ENCODE results near the gene SEC11C. TPM values are rescaled to one million over a fixed set of nuclear protein-coding genes. Genes with fewer than 3 reads are reported as not detected.
"Not testable (repeated sequence)": the region's sequence is repeated elsewhere in the genome, so short reads cannot be mapped to it uniquely, and the experiment has no call there.

SEC11C gene
- polyA plus RNA-seq (ENCODE audit: insufficient read length in 4 of 4): 10 to 100 TPM; 66.2 to 82.2 (median 72.8) TPM

DNA sequence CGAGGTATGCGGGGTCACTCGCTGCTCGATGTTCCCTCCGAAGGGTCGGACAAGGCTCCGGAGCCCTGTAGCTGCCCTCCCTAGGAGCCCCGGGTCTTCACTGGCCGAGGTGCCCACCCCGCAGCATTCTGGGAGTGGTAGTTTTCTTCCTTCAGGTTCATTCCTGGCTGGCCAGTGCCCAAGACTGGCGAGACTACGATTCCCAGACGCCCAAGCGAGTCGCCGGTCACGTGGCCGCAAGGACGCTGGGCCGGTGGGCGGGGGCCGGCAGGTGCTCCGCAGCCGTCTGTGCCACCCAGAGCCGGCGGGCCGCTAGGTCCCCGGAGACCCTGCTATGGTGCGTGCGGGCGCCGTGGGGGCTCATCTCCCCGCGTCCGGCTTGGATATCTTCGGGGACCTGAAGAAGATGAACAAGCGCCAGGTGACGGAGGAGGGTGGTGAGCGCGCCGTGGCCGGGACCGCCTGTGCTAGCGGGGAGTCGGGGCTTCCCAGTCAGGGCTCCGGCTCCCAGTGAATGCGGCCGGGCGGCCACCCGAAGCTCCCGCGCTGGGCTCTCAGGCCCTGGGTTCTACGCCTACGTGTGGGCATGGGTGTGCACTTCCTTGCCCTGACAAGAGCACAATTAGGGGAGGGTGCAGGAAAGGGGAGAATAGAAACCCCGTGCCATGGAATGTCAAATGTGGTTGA is at the start of gene SEC11C:
TSS of gene SEC11C (plus strand) at position 270 of the 687 bp plus-strand sequence. CDS start at position 335, 65 bp downstream.
- peak; percentile 91 to 94 (median 92) for DNase-seq (ENCODE audit: low read depth in 4 of 4, low spot score in 3 of 4)

DNA sequence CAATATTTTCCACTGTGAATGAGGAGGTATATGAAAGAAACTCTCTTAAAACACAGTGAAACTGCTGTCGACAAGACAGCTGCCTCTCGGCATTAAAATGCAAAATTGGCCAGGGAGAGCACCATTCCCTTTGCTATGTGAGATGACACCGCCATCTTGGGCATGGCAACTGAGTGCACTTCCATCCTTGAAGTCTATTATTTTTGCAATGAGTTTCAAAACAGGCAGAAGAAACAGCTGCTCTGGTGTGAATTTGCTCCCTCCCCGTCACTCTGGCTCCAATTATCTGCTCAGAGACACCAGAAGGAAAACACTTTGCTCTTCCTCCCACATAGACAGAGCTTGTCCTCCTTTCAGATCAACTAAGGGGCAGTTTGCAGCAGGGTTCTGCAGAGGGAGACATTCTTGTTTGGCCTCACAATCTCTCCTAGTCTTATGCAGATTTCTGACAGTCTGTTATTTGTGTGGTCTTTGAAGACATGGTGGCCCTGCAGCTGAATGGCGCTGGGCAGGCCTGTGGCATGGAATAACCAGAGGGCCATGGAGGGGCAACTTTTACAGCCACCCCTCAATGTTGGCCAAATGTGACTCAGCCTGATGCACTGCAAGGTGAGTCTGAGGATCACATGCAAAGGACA is 48.6 kb upstream of the SEC11C start:
- no peak for DNase-seq (ENCODE audit: low read depth in 4 of 4, low spot score in 3 of 4)

DNA sequence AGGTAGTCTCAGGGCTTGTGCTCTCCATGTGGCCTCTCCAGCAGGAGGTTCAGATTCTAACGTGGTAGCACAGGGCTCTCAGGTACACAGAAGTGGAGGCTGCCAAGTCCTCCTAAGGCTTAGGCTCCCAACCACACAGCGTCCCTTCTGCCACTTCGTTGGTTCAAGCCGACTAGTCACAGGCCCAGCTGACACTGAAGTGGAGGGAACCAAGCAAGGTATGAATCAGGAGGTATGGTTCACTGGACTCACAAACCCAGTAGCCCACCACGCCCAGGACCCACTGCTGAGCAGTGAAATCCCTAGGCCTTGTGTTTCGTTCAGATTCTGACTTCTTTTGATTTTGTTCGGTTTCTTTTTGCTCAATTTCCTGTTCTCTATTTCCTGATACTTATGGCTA is 46.0 kb upstream of the SEC11C start:
- no peak for DNase-seq (ENCODE audit: low read depth in 4 of 4, low spot score in 3 of 4)

DNA sequence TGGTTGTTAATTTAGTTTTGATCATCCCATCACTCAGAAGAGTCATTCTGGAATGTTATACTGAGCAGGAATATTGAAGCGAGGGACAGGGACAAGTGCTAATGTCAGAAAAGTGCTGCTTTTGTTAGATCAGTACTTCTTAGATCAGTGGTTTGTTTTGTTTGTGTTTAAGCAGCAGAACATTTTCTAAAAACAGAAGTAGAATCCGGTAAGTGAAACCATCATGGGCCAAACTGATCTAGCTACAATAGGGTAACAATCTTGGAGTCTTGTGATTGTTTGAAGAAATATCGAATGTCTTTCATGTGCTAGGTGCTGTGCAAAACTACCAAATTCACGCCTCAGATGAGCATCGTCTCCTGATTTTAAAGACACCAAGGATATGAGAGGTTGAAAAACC is 45.1 kb upstream of the SEC11C start:
- DNase-seq (ENCODE audit: low read depth in 4 of 4, low spot score in 3 of 4): no peak

DNA sequence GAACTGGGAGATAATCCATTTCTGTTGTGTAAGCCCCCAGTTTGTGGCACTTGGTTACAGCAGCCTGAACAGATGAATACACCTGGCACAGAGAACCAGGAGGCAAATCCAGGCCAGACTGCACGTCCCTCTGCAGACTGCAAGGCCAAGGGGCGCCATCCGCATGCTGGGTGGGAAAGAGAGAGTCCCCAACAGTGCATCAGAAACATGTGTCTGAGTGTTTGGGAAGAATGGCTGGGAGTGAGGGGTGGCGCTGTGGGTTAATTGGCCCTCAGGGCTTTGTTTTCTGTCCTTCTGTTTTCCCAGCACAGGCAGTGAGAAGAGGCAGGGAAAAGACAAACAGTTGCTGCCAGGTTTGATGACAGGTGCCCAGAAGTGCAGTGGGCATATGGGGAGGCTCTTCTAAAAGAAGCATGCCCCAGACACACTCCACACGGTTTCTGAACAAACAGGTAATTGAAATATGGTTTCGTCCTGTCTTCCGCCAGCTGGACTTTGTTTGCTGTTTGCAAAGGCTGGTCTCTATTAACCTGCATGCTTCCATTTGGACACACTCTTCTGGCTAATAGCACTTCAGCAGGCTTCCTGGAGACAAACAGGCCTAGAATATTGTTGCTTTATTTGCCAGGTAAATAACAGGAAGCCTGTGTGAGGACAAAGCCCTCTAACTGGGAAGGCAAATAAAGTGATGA is 43.4 kb upstream of the SEC11C start:
- DNase-seq (ENCODE audit: low read depth in 4 of 4, low spot score in 3 of 4): no peak

DNA sequence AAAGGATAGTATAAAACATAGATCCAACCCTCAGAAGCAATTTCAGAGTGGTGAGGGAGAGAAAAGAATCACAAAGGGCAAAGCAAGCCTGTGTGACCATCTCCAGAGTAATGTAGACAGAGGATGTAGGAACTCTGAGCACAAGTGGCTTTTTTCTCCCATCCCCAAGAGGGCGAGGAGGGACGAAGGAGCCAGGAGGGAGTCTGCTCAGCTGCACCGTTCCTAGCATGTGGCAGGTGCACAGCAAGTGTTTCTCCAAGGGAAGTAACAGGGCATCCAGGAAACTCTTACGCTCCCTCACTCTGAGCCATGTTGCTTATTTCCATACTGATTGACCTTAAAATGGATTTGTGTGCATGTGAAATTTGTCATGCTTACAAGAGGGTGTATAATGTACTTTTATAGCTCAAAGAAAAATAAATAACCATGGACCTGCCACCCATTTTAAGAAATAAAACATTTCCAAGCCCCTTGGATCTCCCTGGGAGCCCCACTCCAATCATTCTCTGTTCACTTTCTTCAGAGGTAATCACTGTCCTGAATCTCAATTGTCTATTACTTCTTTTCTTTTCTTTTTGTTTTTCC is 37.8 kb upstream of the SEC11C start:
- no peak for DNase-seq (ENCODE audit: low read depth in 4 of 4, low spot score in 3 of 4)

DNA sequence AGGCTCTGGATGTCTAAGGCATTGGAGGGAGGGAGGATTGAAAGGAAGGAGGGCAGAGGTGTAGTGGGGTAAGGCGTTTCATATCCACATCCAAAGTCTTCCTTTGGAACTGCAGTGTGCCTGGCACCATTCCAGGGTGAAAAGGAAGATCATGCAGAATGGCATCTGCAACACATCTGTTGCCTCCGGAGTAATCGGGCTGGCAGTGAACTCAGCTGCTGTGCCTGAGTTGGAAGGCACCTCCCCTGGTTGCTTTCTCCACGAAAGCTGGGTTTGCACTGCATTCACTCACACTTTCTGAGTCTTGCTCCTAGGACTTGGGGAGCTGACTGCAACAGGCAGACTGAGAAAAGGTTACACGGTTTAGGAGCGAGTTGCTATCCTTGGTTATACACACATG is 30.3 kb upstream of the SEC11C start:
- no peak for DNase-seq (ENCODE audit: low read depth in 4 of 4, low spot score in 3 of 4)

DNA sequence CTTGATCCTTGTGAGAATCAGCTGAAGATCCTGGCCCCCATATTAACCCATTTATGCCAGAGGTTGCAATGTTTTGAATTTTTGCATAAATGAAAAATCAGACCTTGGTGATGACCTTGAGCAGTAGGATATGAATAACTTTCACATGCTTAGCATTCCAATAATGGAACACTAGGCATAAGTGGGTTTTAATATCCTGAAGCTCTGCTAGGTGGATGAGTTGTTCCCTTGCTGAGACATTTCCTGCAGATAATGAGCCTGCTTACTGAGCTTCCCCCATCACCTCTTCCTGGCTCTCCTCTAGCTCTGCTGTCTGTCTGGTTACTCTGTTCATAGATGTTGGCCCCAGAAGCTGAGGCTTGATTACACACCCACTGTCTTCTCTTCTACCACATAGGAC is 25.5 kb upstream of the SEC11C start:
- DNase-seq (ENCODE audit: low read depth in 4 of 4, low spot score in 3 of 4): no peak

DNA sequence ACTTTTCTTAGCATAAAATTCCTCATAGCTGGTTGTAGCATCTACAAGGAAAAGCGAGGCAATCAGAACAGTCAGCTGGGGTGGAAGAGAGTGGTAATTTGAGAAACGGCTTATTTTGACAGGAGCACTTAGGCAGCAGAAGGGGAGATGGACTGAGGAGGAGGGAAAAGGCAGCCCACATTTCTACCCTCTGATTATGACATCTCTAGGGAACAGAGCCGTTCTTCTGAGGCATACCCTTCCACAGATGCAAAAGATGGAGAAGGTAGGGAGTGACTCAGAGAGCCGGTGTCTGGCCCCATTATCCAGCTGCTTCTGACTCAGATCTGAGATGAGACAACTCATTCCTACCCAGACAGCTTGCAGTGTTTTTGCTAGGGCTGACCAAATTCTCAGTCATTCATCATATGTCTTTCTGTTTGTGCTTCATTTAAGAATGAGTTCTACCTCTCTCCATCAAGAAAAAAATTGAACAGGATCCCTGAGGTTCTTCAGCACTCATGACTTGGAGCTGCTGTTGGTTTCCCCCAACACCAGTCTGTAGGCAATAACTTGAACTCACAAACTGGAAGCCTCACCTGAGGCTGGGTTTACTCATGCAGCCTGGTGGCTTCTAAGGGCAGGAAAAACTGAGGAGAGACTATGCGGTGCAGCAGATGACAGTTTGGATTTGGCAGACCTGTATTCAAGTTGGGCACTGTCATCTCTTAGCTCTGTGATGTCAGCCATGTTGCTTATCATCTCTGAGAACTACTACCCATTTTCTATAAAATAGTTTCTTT is 15.9 kb upstream of the SEC11C start:
- no peak for DNase-seq (ENCODE audit: low read depth in 4 of 4, low spot score in 3 of 4)

DNA sequence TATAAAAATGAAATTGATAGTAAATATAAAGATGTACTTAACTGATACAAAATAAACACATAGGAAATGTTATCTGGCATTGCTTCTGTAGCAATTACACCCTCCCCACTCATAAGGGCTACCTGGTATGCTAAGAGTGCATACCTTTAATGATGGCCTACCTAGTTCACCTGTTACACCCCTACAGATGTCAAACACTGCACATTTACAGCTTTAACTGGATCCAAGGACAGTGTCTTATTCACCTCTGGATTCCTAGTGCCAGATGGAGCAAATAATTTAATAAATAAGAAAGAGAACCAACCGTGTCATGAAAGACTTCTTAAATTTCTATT is 15.3 kb upstream of the SEC11C start:
- DNase-seq (ENCODE audit: low read depth in 4 of 4, low spot score in 3 of 4): no peak

DNA sequence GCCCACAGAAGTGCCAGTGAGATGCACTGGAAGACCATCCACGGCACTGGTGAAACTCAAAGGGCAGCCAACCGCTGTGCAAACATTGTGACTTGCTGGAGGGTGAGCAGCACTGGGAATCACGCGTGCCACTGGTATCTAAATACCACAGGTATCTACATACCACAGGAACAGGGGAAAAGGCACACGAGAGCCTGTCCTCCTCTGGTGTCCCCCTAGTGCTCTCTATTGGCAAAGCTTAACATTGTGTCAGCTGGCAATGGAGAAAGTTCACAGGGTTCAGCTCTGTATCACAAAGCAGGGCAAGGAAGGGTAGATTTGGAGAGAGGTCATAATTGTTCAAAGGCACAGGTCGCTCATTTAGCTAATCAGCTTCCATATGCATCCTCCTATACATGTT is 12.6 kb upstream of the SEC11C start:
- no peak for DNase-seq (ENCODE audit: low read depth in 4 of 4, low spot score in 3 of 4)

DNA sequence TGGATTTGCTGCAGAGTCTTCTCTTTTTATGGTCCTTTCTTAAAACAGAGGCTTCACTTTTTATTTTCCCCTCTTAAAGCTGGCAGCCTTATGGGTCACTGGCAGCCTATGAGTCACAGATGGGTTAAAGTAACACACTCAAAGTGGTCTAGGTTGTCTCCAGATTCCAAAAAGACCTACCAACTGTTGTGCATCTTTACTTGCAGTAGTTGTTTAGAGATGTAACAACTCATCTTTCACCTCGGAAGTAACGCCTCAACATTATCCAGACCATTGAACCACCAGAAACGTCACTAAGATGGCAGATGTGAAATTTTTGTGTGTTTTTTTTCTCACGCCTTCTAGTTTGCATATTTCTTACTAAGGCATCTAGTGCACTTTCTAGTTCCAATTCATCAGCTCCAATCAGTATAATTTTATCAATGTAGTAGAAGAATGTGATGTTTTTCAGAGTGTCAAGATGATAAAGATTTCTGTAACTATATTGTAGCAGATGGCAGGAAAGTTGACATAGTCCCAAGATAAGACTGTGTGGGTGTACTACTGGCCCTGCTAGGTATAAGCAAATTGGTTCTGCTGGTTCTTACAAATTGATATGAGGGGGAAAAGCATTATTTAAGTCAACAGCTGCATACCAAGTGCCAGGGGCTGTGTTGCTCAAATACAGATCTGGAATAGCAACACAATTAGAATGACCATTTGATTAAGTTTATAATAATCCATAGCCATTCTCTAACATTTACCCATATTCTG is 9.6 kb upstream of the SEC11C start:
- DNase-seq (ENCODE audit: low read depth in 4 of 4, low spot score in 3 of 4): no peak

DNA sequence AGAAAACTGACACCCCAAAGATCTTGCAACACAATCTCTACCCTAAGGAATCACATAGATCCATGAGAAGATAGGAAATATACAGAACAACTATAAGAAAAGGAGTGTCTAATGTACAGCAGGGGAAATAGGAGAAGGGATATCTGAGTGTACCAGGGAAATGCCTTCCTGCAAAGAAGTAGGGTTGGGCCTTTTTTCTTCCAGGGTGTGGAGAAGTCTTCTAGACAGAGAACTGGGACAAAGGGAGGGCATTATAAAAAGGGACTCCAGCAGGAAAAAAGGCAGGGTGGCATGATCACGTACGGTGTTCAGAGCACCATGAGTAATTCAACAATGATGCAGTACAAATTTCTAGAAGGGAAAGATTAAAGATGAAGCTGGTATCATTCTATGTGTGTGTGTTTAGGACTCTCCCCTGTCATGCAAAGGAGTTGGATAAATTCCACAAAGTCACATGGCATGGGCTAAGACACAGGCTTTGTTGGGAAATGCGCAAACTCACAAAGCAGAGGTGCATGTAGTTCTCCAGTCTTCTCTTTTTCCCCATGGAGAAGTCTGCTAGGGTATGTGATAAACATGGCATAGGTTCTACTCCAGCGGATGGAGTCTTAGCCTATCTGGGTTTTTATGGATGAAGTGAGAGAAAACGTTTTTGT is 6.7 kb upstream of the SEC11C start:
- no peak for DNase-seq (ENCODE audit: low read depth in 4 of 4, low spot score in 3 of 4)

DNA sequence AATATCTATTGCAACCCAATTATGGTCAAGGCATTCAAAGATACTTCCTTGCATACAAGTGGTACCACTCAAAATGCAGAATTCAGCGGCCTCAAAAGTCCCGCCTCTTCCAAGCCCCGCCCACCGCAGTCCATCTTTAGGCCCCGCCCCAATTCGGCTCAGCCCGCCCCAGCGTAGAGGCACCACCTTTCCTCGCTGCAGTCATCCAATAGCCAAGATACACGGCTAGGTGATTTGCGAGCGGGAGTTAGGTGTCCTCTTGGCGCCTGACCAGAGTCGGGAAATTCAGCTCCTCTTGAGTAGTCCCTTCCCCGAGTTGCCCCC is 431 bp upstream of the SEC11C start:
- DNase-seq (ENCODE audit: low read depth in 4 of 4, low spot score in 3 of 4): no peak

DNA sequence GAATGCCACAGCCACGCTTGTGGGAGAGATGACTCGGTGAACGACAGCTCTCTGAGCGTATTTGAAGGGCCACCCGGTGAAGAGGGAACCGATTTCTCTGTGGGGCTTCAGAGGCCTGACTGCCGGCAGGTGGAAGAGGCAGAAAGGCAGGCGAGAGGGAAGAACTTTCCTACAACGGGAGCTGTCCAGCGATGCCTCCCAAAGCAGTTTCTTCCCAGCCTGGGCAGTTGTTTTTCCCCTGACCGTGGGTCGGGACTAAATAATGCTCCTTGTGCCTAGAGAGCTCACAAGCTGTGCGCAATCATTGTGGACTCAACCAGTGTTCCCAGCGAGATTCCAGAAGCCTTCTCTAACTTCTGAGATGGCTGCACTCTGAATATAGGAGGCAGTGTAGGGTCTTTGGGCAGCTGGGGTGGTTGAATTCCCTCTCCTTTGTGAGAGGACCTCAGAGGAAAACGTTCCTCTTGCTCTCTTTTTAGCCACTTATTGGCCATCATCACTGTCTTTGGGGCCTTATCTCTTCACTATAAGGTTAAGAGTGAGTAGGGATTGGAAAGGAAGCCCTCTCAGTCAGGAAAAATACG is 710 bp downstream of the SEC11C start:
- DNase-seq (ENCODE audit: low read depth in 4 of 4, low spot score in 3 of 4): peak; percentile 5 to 16 (median 12)

DNA sequence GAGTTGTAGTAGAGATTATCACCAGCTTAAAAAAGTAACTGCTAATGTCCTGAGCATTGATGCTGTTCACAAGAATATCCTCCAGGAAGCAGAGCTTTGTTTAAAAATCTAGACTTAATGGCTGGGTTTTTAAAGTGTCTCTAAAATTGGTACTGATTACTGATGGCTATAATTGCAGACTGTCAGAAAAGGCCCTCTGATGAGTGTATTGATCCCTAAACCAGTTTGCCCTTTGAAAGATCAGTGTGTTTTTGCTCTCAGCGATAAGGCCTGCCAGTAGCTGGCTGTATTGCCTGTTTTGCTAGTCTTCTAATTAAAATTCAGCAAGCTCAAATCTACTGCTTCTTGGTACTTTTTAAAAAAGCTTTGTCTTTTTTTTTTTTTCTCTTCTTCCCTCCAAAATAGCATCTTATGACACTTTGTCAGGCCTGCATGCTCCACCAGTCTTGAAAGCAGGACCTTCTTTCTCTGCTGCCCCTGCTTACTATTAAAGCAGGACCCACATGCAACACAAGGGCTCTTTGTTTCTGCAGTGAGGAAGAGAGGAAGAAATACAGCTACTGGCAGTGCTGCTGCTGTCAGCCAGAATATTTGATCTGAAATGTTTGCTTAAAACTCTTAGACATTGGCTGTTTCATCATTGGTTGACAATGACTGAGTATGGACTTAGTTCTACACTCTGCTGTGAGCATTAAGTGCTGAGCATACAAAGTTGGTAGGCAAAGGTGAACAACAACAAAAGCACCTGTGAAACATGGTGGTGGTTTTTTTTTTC is 1.8 kb downstream of the SEC11C start:
- DNase-seq (ENCODE audit: low read depth in 4 of 4, low spot score in 3 of 4): no peak

DNA sequence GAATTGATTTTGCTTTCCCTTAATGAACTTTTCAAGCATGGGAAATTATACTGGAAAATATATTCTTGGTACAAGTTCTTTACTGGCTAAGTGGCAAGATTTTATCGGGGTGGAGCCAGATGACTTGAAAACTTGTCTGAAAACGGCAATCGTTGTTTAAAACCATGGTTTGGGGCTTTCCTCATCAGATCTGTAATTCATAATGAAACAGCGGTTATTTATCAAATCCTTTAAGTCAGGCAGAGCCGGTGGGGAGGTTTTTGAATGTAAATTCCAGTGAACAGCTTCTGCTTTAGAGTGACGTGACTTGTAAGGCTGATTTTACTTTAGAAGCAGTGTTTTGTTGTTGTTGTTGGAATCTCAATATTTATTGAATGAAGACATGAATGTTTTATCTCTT is 2.6 kb downstream of the SEC11C start:
- no peak for DNase-seq (ENCODE audit: low read depth in 4 of 4, low spot score in 3 of 4)

DNA sequence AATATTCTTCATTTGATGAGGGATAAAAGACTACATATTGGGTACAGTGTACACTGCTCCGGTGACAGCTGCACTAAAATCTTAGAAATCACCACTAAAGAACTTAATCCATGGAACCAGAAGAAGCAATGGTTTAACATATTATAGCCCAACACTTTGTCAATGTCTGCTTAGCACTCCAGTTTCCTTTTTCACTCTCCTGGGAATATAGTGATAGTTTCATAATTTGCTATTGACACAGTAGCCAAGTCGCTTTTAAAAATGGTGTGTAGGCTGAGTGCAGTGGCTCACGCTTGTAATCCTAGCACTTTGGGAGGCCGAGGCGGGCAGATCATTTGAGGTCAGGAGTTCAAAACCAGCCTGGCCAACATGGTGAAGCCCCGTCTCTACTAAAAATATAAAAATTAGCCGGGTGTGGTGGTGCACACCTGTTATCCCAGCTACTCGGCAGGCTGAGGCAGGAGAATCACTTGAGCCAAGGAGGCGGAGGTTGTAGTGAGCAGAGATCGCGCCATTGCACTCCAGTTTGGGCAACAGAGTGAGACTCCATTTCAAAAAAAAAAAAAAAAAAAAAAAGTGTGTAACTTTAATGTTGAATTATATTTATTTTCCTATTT is 3.2 kb downstream of the SEC11C start:
- DNase-seq (ENCODE audit: low read depth in 4 of 4, low spot score in 3 of 4): not testable (repeated sequence)

Data from right renal pelvis (tissue), 4 donors.